Activated CD4-positive, alpha-beta T cell treated with anti-CD3 and anti-CD28 coated beads, Interleukin-2, Interleukin-6, amounts not matched to agents 100 ng/mL and 50 ng/mL, durations not matched to agents 16 hours and 8 hours (primary cell): ENCODE data around the gene DHRS1.

Experiments
- DNase-seq: peaks from one replicate; pipeline ENCODE4 v3.0.0-alpha.2; 2020

Gene DHRS1

DNA sequence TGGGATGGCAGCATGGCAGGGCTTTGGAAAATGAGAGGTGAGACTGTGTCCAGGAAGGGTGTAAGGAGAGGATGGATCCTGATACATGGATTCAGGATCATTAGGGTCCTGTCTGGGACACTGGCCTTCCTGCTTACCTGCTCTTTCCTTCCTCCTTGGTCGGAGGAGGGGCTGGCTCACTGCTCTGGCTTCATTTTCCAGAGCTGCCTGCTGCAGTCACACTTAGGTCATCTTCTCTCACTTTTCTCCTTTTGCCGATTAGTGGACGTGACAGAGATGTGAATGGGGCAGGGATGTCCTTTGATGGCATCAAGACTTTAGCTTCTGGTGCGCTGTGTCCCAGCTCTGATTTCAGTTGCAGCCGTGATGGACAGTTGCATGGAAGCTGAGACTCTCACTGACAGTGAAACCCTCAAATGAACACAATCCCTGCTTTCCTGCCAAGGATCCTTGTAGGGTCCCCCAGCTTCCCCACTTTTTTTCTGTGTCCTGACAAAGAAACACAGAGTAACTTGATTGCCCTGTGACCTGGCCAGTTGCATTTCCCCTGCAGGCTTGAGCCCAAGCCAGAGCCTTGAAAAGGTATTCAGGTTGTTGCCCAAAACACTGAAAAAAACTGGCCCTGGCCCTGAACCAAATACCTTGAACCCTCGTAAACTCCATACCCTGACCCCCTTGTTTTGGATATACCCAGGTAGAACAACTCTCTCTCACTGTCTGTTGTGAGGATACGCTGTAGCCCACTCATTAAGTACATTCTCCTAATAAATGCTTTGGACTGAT, 9.0 kb upstream of the DHRS1 start:
- DNase-seq: no peak

DNA sequence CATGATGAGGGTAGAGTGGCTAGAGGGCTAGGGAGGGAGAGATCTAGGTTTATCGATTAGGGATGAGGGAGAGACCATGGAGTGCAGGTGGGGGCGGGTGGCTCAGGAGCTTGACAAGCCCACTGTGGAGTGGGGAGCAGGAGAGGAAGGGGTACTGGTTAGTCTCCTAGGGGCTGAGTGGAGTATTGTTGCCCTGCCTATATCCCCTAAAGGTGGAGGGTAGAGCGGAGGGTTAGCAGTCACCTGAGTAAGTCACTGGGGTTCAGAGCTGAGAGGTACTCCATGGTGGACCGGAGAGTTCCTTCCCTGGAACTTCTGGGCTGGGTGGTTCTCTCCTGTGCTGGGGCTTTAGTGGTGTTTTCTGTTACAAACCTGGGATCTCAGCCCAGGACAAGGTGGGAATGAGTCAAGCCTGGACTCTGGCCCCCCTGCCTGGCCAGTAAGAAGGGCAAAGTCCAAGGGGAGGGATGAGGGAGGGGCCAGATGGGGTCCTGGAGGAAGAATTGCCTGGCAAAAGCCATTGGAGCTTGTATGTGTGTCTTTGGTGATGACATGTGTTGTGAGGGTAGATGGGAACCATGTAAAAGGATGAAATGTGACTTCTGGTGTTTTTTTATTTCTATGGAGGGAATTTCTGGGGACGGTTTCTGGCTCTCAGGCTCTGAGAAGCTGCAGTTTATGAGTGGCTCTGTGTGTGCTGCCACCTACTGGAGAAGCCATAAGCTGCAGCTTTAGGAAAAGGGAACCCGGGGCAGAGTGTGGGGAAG, 8.2 kb upstream of the DHRS1 start, which contains the start of gene CIDEB:
CIDEB (minus strand) TSS at position 403 of the 767 bp plus-strand sequence; CDS start at position 284, 119 bp downstream.
- peak; percentile 75 for DNase-seq

DNA sequence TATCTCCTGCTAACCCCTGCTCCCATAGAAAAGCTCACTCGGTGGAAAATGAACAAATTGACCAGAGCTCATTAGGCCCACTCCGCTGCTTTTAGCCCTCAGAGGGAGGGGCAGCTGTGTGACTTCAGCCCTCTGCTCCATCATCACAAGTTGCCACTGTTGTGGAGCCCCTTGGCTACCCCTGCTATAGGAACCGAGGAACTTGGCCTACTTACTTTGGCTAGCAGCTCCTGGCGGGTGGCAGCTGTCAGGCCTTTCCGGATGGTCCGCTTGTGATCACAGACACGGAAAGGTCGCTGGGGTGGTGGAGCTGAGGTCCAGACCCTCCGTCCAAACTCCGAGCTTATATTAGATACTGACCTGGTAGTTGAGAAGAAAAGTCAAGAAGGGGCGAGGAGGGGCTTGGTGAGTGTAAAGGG, 7.6 kb upstream of the DHRS1 start:
- no peak for DNase-seq

DNA sequence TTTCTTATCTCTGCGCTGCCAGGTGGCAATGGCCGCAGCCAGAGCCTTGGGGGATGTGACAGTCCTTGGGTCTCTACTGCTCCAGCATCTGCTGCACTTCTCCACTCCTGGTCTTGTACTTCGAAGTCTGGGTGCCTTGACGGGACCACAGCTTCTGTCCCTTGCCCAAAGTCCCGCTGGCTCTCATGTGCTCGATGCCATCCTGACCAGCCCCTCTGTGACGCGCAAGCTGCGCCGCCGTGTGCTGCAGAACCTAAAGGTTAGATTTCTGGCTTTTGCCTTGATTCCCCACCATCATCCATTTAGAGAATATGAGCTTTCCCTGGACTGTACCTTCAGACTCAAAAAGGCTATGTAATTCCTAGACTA, 4.4 kb upstream of the DHRS1 start:
- no peak for DNase-seq

DNA sequence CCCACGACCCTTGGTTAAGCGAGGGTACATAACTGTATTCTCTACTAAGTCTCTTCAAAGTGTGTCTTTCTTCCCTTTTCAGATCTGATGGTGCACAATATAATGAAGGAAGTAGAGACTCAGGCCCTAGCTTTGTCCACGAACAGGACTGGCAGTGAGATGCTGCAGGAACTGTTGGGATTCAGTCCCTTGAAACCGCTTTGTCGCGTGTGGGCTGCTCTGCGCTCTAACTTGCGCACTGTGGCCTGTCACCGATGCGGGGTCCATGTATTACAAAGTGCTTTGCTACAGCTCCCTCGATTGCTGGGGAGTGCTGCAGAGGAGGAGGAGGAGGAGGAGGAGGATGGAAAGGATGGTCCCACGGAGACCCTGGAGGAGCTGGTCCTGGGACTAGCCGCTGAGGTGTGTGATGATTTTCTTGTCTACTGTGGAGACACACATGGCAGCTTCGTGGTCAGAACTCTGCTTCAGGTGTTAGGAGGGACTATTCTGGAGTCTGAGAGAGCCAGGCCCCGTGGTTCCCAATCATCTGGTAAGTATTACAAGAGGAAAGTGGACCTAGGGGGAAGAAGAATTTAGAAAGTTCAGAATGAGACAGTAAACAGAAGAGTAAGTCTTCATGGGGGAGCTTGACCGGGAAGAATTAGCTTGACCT, 873 bp upstream of the DHRS1 start:
- DNase-seq: no peak

DNA sequence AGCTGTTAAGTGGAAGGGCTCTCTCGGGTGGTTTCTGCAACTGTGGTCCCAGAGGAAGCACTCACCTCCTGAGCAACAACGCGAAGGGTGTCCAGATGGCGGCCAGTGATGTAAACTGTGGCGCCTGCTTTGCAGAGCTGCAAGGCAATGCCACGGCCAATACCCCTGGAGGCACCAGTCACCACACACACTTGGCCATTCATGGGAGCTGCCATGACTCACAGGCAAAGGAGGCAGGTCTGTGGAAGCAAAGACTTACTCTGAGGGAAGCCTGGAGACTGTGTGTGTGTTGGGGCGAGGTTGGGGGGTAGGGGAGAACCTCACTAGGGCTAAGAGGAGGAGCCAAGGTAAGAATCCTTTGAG, 707 bp downstream of the DHRS1 start:
- DNase-seq: no peak

DNA sequence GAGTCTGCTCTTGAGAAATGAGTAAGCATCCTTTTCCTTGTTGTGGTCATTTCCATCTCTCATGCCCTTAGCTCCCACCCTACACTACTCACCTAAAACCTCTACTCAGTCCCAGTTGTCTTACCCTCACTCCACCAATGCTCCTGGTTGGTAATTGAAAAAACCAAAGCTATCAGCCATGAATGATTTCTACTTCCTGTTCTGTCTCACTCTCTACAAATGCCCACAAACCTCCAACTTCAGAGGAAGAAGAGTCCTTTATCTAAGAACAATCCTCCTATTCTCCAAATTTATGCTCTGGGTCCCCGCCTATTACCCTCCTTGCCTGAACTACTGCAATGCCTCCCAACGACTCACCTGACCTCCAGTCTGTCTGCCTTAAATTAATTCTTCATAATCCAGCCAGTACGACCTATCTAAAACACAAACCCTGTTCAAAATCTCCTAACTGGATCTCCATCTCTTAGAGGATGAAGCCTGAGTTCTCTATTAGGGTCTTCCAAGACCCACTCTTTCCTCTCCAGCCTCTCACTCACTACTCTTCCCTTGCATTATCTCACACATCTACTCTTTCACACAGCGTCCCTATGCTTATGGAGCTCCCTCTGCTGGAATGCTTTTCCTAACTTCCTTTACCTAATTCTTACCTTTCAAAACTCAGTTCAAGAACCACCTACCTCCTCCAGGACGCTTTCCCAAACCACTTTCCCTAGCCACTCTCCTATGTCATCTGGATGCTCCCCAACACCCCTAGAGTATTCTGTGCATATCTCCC, 2.2 kb downstream of the DHRS1 start:
- DNase-seq: peak; percentile 22

DNA sequence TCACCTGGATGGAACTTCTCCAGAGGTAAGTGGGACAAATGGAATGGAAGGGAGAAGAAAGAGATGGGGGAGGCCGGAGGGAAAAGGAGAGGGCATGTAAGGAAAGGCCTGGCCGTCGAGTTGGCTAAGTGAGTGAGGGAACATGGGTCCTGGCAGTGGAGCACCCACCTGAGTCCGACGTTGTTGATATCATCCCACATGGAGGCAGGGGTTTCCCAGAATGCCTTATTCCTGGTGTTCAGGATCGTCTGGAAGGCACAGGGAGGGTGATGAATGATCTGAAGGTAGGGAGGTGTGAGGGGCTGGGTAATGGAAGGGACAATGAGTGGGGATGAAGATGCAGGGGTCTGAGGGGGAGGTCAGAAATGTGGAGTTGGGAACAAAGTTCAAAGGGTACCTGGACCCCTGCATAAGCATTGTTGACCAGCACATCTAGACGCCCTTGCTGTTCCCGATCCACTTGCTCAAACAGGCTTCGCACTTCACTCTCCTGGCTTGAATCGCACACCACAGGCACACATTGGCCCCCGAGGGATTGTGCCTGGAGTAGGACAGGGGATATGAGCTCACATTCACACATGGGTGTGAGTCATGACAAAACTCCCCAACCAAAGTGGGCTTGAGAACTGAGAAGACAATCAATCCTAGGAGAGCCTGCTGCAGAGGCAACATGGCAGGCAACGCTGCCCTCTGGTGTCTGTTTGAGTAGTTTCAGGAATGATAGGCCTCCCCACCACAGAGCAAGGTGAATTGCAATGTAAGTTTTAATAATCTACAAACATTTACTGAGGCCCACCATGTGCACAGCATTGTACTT, 3.0 kb downstream of the DHRS1 start:
- DNase-seq: peak; percentile 87

DNA sequence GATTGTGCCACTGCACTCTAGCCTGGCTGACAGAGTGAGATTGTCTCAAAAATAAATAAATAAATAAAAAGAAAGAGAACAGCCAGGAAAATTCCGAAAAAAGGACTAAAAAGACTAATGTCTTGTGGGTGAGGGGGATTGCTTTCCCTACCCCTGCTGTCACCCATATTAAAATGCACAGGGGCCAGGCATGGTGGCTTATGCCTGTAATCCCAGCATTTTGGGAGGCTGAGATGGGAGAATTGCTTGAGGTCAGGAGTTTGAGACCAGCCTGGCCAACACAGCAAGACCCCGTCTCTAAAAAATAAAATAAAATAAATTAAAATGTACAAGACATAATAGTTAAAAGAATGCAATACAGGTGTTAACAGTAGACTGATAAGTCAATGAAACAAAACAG, 6.1 kb downstream of the DHRS1 start:
- no peak for DNase-seq

DNA sequence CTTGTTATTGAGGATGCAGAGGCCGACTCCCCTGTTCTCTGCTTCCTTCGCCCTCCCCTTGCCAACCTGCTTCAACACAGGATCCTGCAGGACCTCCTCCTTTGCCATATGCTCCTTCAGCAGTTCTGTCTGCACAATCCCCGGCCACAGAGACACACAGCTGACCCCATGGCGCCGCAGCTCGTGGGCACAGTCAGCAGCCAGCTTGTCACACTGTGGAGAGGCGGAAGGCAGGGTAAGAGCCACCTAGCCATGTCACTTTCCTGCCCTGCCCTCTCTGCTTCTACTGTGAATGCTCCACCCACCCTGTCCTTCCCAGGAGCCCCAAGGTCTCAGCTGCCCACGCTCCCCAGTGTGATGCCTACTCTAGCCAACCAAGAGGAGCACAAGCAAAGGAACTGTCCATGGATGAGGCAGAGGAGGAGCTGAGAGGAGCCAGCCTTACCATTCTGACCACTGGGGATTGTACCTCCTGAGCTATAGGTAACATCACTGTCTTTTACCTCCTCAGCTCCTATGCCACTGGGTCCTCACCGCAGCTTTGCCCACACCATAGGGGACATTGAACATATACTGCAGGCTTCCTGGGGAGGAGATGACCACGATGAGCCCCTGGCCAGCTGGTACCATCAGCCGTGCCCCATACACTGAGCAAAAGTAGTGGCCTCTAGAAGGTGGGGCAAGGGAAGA, 7.3 kb downstream of the DHRS1 start:
- no peak for DNase-seq

DNA sequence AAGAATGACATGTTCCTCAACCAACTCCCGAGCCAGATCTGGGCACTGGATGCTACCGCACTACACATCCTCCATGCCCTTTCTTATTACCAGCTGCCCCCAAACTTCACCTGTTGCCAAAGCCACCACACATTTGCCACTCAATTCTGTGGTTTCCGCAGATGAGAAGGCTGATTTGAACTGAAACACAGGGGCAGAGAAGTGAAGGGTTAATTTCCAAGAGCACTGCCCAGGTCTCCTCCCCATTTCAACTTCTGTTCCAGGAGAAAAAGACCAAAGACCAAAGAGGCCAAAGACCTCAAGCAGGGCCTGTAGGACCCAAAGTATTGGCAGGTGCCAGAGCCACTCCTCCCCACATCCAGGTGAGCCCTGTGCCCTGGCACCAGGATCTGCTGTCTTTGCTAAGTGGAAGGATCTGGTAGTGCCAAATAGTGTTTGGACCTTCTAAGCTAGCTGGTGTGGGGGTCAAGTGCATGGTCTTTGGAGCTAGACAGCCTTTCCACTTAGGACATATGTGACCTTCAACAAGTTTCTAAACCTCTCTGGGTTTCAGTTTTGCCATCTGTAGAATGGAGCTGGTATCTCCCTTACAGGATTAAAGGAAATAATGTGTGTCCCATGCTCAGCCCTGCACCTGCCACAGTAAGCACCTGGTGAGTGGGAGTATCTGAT, 8.0 kb downstream of the DHRS1 start:
- no peak for DNase-seq

DNA sequence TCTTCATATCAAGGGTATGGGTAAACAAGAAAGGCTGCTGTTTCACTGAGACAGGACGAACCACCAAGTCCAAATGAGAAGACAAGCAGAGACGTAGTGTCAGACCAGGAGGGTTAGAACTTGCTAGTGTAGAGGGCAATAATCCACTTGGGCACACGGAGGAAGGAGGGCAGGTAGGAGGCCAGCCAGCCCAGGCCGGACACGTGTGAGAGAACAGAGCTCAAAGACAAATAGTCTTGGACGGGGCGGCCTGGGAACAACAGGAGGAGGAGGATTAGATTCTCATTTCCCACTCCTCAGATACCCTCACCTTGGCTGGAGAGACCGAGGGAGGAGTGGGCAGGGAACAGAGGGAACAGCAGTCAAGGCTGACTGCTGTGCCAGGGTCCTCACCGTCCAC, 8.8 kb downstream of the DHRS1 start:
- no peak for DNase-seq

DNA sequence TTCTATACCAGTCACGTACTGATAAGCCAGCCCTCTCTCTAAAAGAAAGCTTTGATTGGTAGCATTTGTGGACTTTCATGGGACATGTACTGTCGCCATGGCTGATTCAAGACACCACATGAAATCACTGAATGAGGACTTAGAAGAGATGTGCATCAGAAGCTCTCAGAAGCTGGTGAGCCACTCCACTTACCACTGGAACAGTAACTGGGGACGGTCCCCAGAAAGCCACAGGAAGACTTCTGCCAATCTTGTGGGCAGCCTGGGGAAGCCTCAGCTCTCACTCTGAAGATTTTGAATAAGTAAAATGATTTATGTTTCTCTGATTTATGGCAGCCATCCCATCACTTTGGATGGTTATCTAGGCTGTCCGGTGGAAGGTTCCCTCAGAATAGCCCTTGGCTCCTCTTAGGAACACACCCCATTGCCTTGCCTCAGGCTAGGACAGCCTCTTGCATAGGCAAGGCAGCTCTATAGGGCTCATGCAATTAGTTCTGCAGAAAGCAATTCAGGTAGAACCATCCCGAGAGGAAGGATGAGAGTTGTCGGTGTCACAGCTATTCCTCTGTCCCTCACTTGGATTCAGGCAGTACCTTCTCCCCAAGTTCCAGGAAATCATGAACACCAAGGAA, 9.8 kb downstream of the DHRS1 start:
- DNase-seq: peak; percentile 84

DNA sequence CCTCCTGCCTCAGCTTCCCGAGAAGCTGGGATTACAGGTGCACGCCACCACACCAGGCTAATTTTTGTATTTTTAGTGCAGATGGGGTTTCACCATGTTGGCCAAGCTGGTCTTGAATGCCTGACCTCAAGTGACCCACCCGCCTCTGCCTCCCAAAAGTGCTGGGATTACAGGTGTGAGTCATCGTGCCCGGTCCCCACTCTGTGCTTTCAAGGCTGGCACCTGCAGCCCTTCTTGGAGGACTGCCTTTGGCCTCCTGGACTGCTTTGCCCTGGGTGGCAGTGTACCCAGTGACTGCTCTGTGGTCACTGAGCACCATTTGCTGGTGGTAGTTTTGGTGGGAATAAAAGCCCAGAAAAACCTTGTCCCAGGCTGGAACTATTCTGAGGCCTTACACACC, 12.6 kb downstream of the DHRS1 start:
- DNase-seq: no peak

DNA sequence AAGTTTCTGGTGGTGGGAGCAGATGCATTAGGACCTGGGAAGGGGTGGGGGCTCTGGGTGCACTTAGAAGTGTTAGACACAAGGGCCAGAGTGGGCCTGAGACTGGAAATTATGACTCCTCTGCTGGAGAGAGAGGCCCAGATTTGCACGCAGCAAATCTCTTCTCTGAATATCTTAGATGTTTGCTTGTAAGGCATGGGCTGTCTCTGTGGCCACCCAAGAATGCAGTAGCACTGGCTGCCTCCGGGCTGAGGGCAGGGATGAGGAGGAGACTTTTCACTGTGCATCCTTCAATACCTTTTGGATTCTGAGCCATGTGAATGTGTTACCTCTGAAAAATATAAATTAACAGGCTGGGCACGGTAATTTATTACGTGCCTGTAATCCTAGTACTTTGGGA, 14.2 kb downstream of the DHRS1 start:
- no peak for DNase-seq

DNA sequence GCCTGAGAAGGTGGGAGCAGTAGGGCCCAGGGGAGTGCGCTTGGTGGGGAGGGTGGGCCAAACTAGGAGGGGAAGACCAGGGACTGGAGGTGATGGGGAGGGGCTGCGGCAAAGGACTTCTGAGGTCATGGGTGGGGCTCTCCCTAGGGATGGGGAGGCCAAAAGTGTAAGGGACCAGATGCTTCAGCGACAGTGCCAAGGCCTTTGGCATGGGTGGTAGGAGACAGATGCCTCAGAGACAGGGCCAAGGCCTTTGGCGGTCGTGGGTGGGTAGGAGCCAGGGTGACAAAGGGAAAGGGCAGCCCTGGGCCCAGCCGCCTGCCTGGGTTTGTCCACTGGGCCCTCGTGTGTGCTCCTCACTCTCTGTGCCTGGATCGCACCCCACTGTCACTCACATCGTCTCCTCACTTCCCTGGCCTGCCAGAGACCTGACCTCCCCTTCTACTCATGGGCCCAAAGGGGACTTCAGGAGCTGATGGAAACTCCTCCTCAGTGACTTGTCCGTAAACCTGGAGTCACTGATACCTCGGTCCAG, 15.0 kb downstream of the DHRS1 start:
- DNase-seq: no peak

DNA sequence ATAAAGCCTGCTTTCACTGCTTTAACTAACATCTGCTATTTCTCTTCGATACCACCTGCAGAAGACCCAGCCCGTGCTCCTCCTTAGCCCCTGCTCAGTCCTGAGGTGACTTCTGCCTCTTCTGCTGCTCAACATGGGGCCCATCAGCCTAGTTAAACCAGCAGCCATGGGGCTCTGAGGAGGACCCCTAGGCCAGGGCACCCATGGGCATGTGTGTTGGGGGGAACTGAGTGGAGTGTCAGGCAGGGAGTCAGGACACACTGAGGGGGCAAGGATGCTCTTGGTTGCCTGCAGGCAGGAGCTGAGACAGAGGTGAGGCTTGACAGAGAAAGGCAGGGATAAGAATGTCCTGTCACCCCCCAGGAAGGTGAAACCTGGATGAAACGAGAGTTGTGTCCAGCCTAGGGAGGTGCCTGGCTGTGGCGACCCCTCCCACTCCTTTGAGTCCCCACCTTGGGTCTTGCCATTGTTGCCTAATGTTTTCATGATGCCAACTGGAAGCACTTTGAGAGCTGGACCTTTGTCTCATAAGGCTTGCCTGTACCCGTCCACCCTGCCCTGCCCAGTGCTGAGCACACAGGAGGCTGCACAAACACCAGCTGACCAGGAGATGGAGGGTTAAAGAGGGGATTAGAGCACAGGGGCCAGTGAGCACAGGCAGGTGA, 15.7 kb downstream of the DHRS1 start:
- DNase-seq: no peak

DNA sequence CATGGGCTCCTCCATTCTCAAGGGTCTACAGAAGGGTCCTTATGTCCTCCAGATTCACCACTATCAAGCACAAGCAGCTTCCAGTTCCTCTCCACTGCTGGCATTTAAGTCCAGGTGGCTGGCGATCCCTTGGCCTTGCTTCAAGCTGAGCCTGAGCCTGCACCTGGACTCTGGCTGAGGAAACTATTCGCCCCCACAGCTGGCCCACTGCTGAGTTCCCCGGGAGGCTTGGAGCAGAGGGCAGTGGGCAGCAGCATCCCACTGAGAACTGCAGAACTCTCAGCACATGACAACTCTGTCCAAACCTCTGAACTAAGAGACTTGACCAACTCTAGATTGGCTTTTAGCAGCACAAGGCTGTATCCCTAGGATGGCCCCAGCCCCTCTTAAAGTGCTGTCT, 16.8 kb downstream of the DHRS1 start:
- DNase-seq: no peak

DNA sequence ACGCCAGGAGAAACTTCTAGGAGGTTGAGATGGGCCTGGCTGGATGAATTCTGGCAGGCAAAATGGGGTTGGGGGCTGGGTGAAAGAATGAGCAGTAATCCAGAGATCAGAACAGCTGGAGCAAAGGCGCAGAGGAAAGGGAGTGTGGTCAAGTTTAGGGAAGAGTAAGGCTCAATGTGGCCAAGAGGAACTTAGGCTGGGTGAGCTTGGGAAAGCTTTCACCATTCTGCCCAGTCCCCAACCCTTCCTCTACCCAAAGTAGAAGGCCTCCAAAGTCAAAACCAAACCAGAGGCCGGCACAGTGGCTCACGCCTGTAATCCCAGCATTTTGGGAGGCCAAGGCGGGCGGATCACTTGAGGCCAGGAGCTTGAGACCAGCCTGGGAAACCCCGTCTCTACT, 17.9 kb downstream of the DHRS1 start:
- no peak for DNase-seq
